HEK293 (cell line): ENCODE data around the gene FAN1.

Experiments used
- CTCF ChIA-PET: fragments of 350-600 bp; formaldehyde crosslinking; extraction: SDS; loops from one replicate; lab custom pipeline; 2021; ENCODE audit warnings: antibody characterized with exemption; lab: Yijun Ruan, JAX
- POLR2A ChIA-PET: fragments of 300-600 bp; formaldehyde crosslinking; extraction: SDS; loops from one replicate; lab custom pipeline; 2020; ENCODE audit warnings: antibody characterized with exemption, inconsistent platforms; lab: Yijun Ruan, JAX
- H3K27ac ChIP-seq: fragments of 200-500 bp; sonication (Bioruptor generic); 2 replicates; pipeline ENCODE4 v1.5.1; 2014; ENCODE audit warnings: low read depth, low read length, control low read depth, inconsistent platforms; ENCODE audit errors: extremely low read depth
- H3K36me3 ChIP-seq, 2 experiments: fragments of 200-500 bp in 1 of 2; sonication (Bioruptor generic) in 1 of 2; 1 replicate in 1 of 2; 2 replicates in 1 of 2; pipeline ENCODE4 v1.5.1; 2014 to 2017; ENCODE audit warnings: inconsistent platforms in 2 of 2, low read length in 2 of 2; ENCODE audit not compliant: control insufficient read depth in 2 of 2, insufficient read depth in 1 of 2
- H3K4me1 ChIP-seq: fragments of 200-500 bp; sonication (Bioruptor generic); 2 replicates; pipeline ENCODE4 v1.5.1; 2014; ENCODE audit warnings: mild to moderate bottlenecking, low read length, inconsistent platforms; ENCODE audit not compliant: control insufficient read depth, insufficient read depth
- H3K4me3 ChIP-seq: 2 replicates; pipeline ENCODE4 v1.5.1; 2011; ENCODE audit warnings: low read depth, mild to moderate bottlenecking, control low read depth, low read length, moderate library complexity
- H3K9me3 ChIP-seq: fragments of 200-500 bp; sonication (Bioruptor generic); 2 replicates; pipeline ENCODE4 v1.5.1; 2014; ENCODE audit warnings: low read depth, low read length, inconsistent platforms; ENCODE audit not compliant: control insufficient read depth, insufficient read depth
- ATF2 ChIP-seq: fragments of 450-650 bp; formaldehyde crosslinking; IDR thresholded peaks from 2 replicates; pipeline ENCODE4 v1.5.1; 2016; ENCODE audit warnings: missing biosample characterization, missing genetic modification characterization, low read depth
- EGR2 ChIP-seq: fragments of 450-650 bp; formaldehyde crosslinking; IDR thresholded peaks from 2 replicates; pipeline ENCODE4 v1.5.1; 2016; ENCODE audit warnings: low read depth, missing biosample characterization, missing genetic modification characterization
- GLI2 ChIP-seq: fragments of 450-650 bp; formaldehyde crosslinking; IDR thresholded peaks from 2 replicates; pipeline ENCODE4; 2017; ENCODE audit warnings: missing biosample characterization, missing genetic modification characterization, low read depth, borderline replicate concordance
- KLF1 ChIP-seq: fragments of 450-650 bp; formaldehyde crosslinking; IDR thresholded peaks from 2 replicates; pipeline ENCODE4 v1.5.1; 2016; ENCODE audit warnings: missing biosample characterization, missing genetic modification characterization
- OVOL3 ChIP-seq: fragments of 450-650 bp; formaldehyde crosslinking; IDR thresholded peaks from 2 replicates; pipeline ENCODE4 v1.5.1; 2016; ENCODE audit warnings: missing biosample characterization, missing genetic modification characterization
- PATZ1 ChIP-seq: fragments of 450-650 bp; formaldehyde crosslinking; IDR thresholded peaks from 2 replicates; pipeline ENCODE4 v1.5.1; 2016; ENCODE audit warnings: missing biosample characterization, missing genetic modification characterization
- PRDM6 ChIP-seq: fragments of 450-650 bp; formaldehyde crosslinking; IDR thresholded peaks from 2 replicates; pipeline ENCODE4 v1.5.1; 2017; ENCODE audit warnings: missing biosample characterization, missing genetic modification characterization
- REPIN1 ChIP-seq: fragments of 450-650 bp; formaldehyde crosslinking; IDR thresholded peaks from 2 replicates; pipeline ENCODE4 v1.5.1; 2017; ENCODE audit warnings: missing biosample characterization, missing genetic modification characterization, low read depth
- TRIM28 ChIP-seq: IDR thresholded peaks from 2 replicates; pipeline ENCODE4 v1.6.1; 2011; ENCODE audit warnings: low read length, control low read depth, borderline replicate concordance
- TSHZ1 ChIP-seq: fragments of 450-650 bp; formaldehyde crosslinking; IDR thresholded peaks from 2 replicates; pipeline ENCODE4 v1.5.1; 2016; ENCODE audit warnings: missing biosample characterization, missing genetic modification characterization, borderline replicate concordance
- WT1 ChIP-seq: fragments of 450-650 bp; formaldehyde crosslinking; IDR thresholded peaks from 2 replicates; pipeline ENCODE4 v1.5.1; 2016; ENCODE audit warnings: missing biosample characterization, missing genetic modification characterization
- ZBTB6 ChIP-seq: fragments of 450-650 bp; formaldehyde crosslinking; IDR thresholded peaks from 2 replicates; pipeline ENCODE4 v1.5.1; 2017; ENCODE audit warnings: missing biosample characterization, missing genetic modification characterization
- ZBTB7A ChIP-seq: fragments of 450-650 bp; formaldehyde crosslinking; IDR thresholded peaks from 2 replicates; pipeline ENCODE4 v1.5.1; 2016; ENCODE audit warnings: low read depth, missing biosample characterization, missing genetic modification characterization
- ZFP41 ChIP-seq: fragments of 450-650 bp; formaldehyde crosslinking; IDR thresholded peaks from 2 replicates; pipeline ENCODE4 v1.5.1; 2016; ENCODE audit warnings: missing biosample characterization, missing genetic modification characterization, borderline replicate concordance
- ZNF121 ChIP-seq: fragments of 450-650 bp; formaldehyde crosslinking; IDR thresholded peaks from 2 replicates; pipeline ENCODE4 v1.5.1; 2016; ENCODE audit warnings: missing biosample characterization, missing genetic modification characterization
- ZNF157 ChIP-seq: fragments of 450-650 bp; formaldehyde crosslinking; IDR thresholded peaks from 2 replicates; pipeline ENCODE4 v1.5.1; 2016; ENCODE audit warnings: missing biosample characterization, missing genetic modification characterization
- ZNF184 ChIP-seq: fragments of 450-650 bp; IDR thresholded peaks from 2 replicates; pipeline ENCODE4 v1.5.1; 2018; ENCODE audit warnings: missing biosample characterization, mild to moderate bottlenecking, missing genetic modification characterization
- ZNF335 ChIP-seq: fragments of 450-650 bp; formaldehyde crosslinking; conservative IDR thresholded peaks from 2 replicates; pipeline ENCODE4 v1.5.1; 2016; ENCODE audit warnings: missing biosample characterization, missing genetic modification characterization
- ZNF488 ChIP-seq: fragments of 450-650 bp; formaldehyde crosslinking; IDR thresholded peaks from 2 replicates; pipeline ENCODE4 v1.5.1; 2016; ENCODE audit warnings: missing biosample characterization, missing genetic modification characterization
- ZNF549 ChIP-seq: fragments of 450-650 bp; IDR thresholded peaks from 2 replicates; pipeline ENCODE4 v1.5.1; 2018; ENCODE audit warnings: missing biosample characterization, missing genetic modification characterization, mild to moderate bottlenecking, inconsistent platforms, moderate library complexity
- ZNF560 ChIP-seq: fragments of 450-650 bp; formaldehyde crosslinking; IDR thresholded peaks from 2 replicates; pipeline ENCODE4 v1.5.1; 2017; ENCODE audit warnings: missing biosample characterization, missing genetic modification characterization, borderline replicate concordance
- ZNF626 ChIP-seq: fragments of 450-650 bp; sonication (Bioruptor Pico); formaldehyde crosslinking; IDR thresholded peaks from 2 replicates; pipeline ENCODE4 v1.5.1; 2018; ENCODE audit warnings: missing biosample characterization, missing genetic modification characterization, inconsistent platforms
- ZNF654 ChIP-seq: fragments of 450-650 bp; formaldehyde crosslinking; IDR thresholded peaks from 2 replicates; pipeline ENCODE4 v1.5.1; 2016; ENCODE audit warnings: low read depth, missing biosample characterization, missing genetic modification characterization
- ZNF777 ChIP-seq: fragments of 450-650 bp; formaldehyde crosslinking; IDR thresholded peaks from 2 replicates; pipeline ENCODE4 v1.5.1; 2017; ENCODE audit warnings: missing biosample characterization, missing genetic modification characterization, borderline replicate concordance
- ZSCAN16 ChIP-seq: fragments of 450-650 bp; formaldehyde crosslinking; IDR thresholded peaks from 2 replicates; pipeline ENCODE4 v1.5.1; 2016; ENCODE audit warnings: missing biosample characterization, missing genetic modification characterization
- ZSCAN18 ChIP-seq: fragments of 450-650 bp; formaldehyde crosslinking; IDR thresholded peaks from 2 replicates; pipeline ENCODE4 v1.5.1; 2016; ENCODE audit warnings: missing biosample characterization, missing genetic modification characterization
- ZXDB ChIP-seq: fragments of 450-650 bp; formaldehyde crosslinking; IDR thresholded peaks from 2 replicates; pipeline ENCODE4 v1.5.1; 2016; ENCODE audit warnings: missing biosample characterization, missing genetic modification characterization

FAN1 gene

GRCh38 chr15:30872341-30872748 lies 31.4 kb upstream of the FAN1 start (continued):
- TF ChIP-seq ZNF654, result no peak
- no peak for TF ChIP-seq KLF1 (tag by site-specific recombination)
- TF ChIP-seq ZSCAN16 (tag by site-specific recombination), result no peak
- TF ChIP-seq ATF2 (tag by site-specific recombination), result peak; percentile 84
- no peak for TF ChIP-seq ZFP41 (tag by site-specific recombination)
- no peak for TF ChIP-seq ZBTB7A (tag by site-specific recombination)
- TF ChIP-seq ZNF626 (tag by site-specific recombination), result no peak
- TF ChIP-seq ZNF157 (tag by site-specific recombination), result no peak
- no peak for TF ChIP-seq OVOL3 (tag by site-specific recombination)
- no peak for TF ChIP-seq GLI2
- TF ChIP-seq PATZ1 (tag by site-specific recombination), result 0 out of 2 replicates have a peak, but pooled peaks have one; percentile 35
- no peak for TF ChIP-seq TSHZ1 (tag by site-specific recombination)
- TF ChIP-seq ZNF549 (tag by site-specific recombination), result no peak
- no peak for TF ChIP-seq ZNF335 (tag by site-specific recombination)
- 0 out of 2 replicates have a peak, but pooled peaks have one; percentile 15 for TF ChIP-seq ZNF184 (tag by site-specific recombination)
- TF ChIP-seq WT1 (tag by site-specific recombination), result peak; percentile 13; the same call in 1 of the 2 replicates
- TF ChIP-seq EGR2, result no peak
- TF ChIP-seq ZXDB, result no peak

- CTCF ChIA-PET, result interaction anchor here (1.1 kb wide), 1 partner anchor 18 kb away, joined by 5 read pairs; no protein-coding TSS in a partner anchor
- TF ChIP-seq PRDM6 (tag by site-specific recombination) (no peak), REPIN1 (no peak), ZSCAN18 (tag by site-specific recombination) (no peak), ZNF560 (tag by site-specific recombination) (no peak), ZNF488 (tag by site-specific recombination) (no peak), ZNF121 (tag by site-specific recombination) (no peak), TRIM28 (no peak), ZBTB6 (tag by site-specific recombination) (no peak), ZNF777 (tag by site-specific recombination) (no peak)
These were observed 26.6 kb upstream of the FAN1 start for GRCh38 chr15:30877070-30877469.

More at GRCh38 chr15:30877070-30877469, 26.6 kb upstream of the FAN1 start:
- Histone ChIP-seq H3K4me1 (no peaks in the 10 kb centered on the region), H3K4me3 (no peak overlapping the region), H3K36me3 (no peaks in the 10 kb centered on the region), H3K27ac (no peak overlapping the region), H3K9me3 (no peaks in the 10 kb centered on the region)
- POLR2A ChIA-PET, result no interaction called here
